Panc1 (cell line): ENCODE data around the gene LRRC70.

ENCODE experiments used
- POLR2AphosphoS5 ChIP-seq: IDR thresholded peaks from 2 replicates; pipeline ENCODE4 v1.6.1; 2012; ENCODE audit warnings: mild to moderate bottlenecking, low read depth, low read length, moderate library complexity
- TF ChIP-seq, protein P1 (sequence below): fragments of 450-650 bp; IDR thresholded peaks from 2 replicates; pipeline ENCODE4 v1.5.1; 2017; ENCODE audit warnings: mild to moderate bottlenecking

DNA sequence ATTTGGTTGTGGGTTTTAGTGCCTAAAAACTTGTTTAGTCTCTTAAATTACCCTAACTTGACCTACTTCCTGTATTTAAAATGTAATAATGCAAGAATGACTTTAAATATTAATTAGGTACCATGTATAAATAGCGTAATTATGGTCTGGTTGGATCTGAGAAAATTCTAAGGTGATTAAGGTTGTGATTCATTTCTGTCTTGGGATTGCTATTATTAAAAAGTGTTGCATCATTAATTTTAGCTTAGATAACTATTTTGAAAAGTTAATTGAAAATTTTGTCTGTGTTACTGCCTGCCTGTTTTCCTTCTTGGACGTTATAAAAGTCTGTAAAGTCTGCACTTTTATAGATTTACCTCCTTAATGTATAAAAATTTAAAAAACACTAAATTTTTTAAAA is 11.8 kb downstream of the LRRC70 start:
- TF ChIP-seq, protein P1, sequence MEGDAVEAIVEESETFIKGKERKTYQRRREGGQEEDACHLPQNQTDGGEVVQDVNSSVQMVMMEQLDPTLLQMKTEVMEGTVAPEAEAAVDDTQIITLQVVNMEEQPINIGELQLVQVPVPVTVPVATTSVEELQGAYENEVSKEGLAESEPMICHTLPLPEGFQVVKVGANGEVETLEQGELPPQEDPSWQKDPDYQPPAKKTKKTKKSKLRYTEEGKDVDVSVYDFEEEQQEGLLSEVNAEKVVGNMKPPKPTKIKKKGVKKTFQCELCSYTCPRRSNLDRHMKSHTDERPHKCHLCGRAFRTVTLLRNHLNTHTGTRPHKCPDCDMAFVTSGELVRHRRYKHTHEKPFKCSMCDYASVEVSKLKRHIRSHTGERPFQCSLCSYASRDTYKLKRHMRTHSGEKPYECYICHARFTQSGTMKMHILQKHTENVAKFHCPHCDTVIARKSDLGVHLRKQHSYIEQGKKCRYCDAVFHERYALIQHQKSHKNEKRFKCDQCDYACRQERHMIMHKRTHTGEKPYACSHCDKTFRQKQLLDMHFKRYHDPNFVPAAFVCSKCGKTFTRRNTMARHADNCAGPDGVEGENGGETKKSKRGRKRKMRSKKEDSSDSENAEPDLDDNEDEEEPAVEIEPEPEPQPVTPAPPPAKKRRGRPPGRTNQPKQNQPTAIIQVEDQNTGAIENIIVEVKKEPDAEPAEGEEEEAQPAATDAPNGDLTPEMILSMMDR = no peak
- no peak for TF ChIP-seq POLR2AphosphoS5
